HepG2 (cell line): ENCODE data around the gene SULT1C4. TPM values are rescaled to one million over a fixed set of nuclear protein-coding genes. Genes with fewer than 3 reads are reported as not detected.

Source experiments
- ARNT2 ChIP-seq: sonication (generic); formaldehyde crosslinking; IDR thresholded peaks from 2 replicates; pipeline ENCODE4 v1.8.0; 2022; ENCODE audit warnings: mild to moderate bottlenecking, low read depth, missing genetic modification reagents, moderate library complexity
- FOXP1 ChIP-seq, 2 experiments: fragments of 450-650 bp in 1 of 2; IDR thresholded peaks; 2 replicates each; pipeline ENCODE4 v1.6.1; 2017 to 2018; ENCODE audit warnings: antibody characterized with exemption in 1 of 2
- HNF4G ChIP-seq, 2 experiments: sonication (generic) in 1 of 2; formaldehyde crosslinking in 1 of 2; IDR thresholded peaks; 2 replicates each; pipeline versions ENCODE4 v1.4.0 to v1.6.1; 2011 to 2020; ENCODE audit warnings: borderline replicate concordance in 2 of 2, low read depth in 2 of 2, mild to moderate bottlenecking in 2 of 2, low read length in 1 of 2, missing genetic modification reagents in 1 of 2, moderate library complexity in 1 of 2
- HNRNPLL ChIP-seq: fragments of 200-400 bp; formaldehyde crosslinking; IDR thresholded peaks from 2 replicates; pipeline ENCODE4 v1.6.1; 2017; ENCODE audit warnings: mild to moderate bottlenecking, low read depth, low read length; ENCODE audit not compliant: poor library complexity, severe bottlenecking
- JUN ChIP-seq: sonication (generic); formaldehyde crosslinking; IDR thresholded peaks from 2 replicates; pipeline ENCODE4 v1.4.0; 2020; ENCODE audit warnings: mild to moderate bottlenecking, missing genetic modification reagents
- KLF9 ChIP-seq: IDR thresholded peaks from 2 replicates; pipeline ENCODE4 v1.6.1; 2016; ENCODE audit warnings: low read depth
- MYC ChIP-seq: sonication (generic); formaldehyde crosslinking; IDR thresholded peaks from 2 replicates; pipeline ENCODE4 v1.9.0; 2021; ENCODE audit warnings: missing genetic modification reagents, borderline replicate concordance
- NR2F1 ChIP-seq, 2 experiments: fragments of 450-650 bp in 1 of 2; formaldehyde crosslinking in 1 of 2; IDR thresholded peaks; 2 replicates each; pipeline versions ENCODE4 v1.5.0 to v1.6.1; 2016 to 2020; ENCODE audit warnings: mild to moderate bottlenecking in 1 of 2, missing compliant biosample characterization in 1 of 2, missing genetic modification reagents in 1 of 2, moderate library complexity in 1 of 2
- NRL ChIP-seq: sonication (generic); formaldehyde crosslinking; IDR thresholded peaks from 2 replicates; pipeline ENCODE4 v1.5.0; 2020; ENCODE audit warnings: missing genetic modification reagents, mild to moderate bottlenecking, moderate library complexity, borderline replicate concordance
- POGZ ChIP-seq: sonication (generic); formaldehyde crosslinking; IDR thresholded peaks from 2 replicates; pipeline ENCODE4 v1.4.0; 2020; ENCODE audit warnings: mild to moderate bottlenecking, missing genetic modification reagents
- TBX2 ChIP-seq: sonication (generic); formaldehyde crosslinking; IDR thresholded peaks from 2 replicates; pipeline ENCODE4 v1.5.0; 2020; ENCODE audit warnings: missing genetic modification reagents, mild to moderate bottlenecking, borderline replicate concordance
- WIZ ChIP-seq: sonication (generic); formaldehyde crosslinking; IDR thresholded peaks from 2 replicates; pipeline ENCODE4 v1.5.1; 2020; ENCODE audit warnings: mild to moderate bottlenecking, missing genetic modification reagents
- ZBTB7A ChIP-seq: sonication (generic); formaldehyde crosslinking; IDR thresholded peaks from 2 replicates; pipeline ENCODE4 v1.8.0; 2022; ENCODE audit warnings: mild to moderate bottlenecking, missing genetic modification reagents
- ZC3H13 ChIP-seq: sonication (generic); formaldehyde crosslinking; IDR thresholded peaks from 2 replicates; pipeline ENCODE4 v1.8.1; 2023; ENCODE audit warnings: mild to moderate bottlenecking, missing genetic modification reagents, moderate library complexity
- ZFY ChIP-seq: sonication (generic); formaldehyde crosslinking; IDR thresholded peaks from 2 replicates; pipeline ENCODE4 v1.4.0; 2020; ENCODE audit warnings: missing genetic modification reagents
- ZNF230 ChIP-seq: sonication (generic); formaldehyde crosslinking; IDR thresholded peaks from 2 replicates; pipeline ENCODE4 v1.4.0; 2020; ENCODE audit warnings: mild to moderate bottlenecking, missing genetic modification reagents
- ZNF251 ChIP-seq: sonication (generic); formaldehyde crosslinking; IDR thresholded peaks from 2 replicates; pipeline ENCODE4 v1.9.0; 2021; ENCODE audit warnings: mild to moderate bottlenecking, missing genetic modification reagents
- ZNF274 ChIP-seq: sonication (generic); formaldehyde crosslinking; IDR thresholded peaks from 2 replicates; pipeline ENCODE4 v1.5.1; 2020; ENCODE audit warnings: mild to moderate bottlenecking, missing genetic modification reagents
- ZNF3 ChIP-seq: IDR thresholded peaks from 2 replicates; pipeline ENCODE4 v1.7.0; 2017; ENCODE audit warnings: inconsistent platforms
- ZNF326 ChIP-seq: sonication (generic); formaldehyde crosslinking; IDR thresholded peaks from 2 replicates; pipeline ENCODE4 v1.4.0; 2020; ENCODE audit warnings: missing genetic modification reagents, borderline replicate concordance
- ZNF331 ChIP-seq: sonication (generic); formaldehyde crosslinking; IDR thresholded peaks from 2 replicates; pipeline ENCODE4 v1.4.0; 2020; ENCODE audit warnings: missing genetic modification reagents
- ZNF883 ChIP-seq: sonication (generic); formaldehyde crosslinking; IDR thresholded peaks from 2 replicates; pipeline ENCODE4 v1.5.1; 2020; ENCODE audit warnings: mild to moderate bottlenecking, missing genetic modification reagents; ENCODE audit errors: not compliant biosample characterization
- ZSCAN12 ChIP-seq: sonication (generic); formaldehyde crosslinking; IDR thresholded peaks from 2 replicates; pipeline ENCODE4 v1.9.0; 2021; ENCODE audit warnings: mild to moderate bottlenecking, missing genetic modification reagents
- polyA plus RNA-seq, 8 experiments: library from polyadenylated mRNA; depleted of rRNA in 3 of 8; stranded (reverse) in 7 of 8; unstranded in 1 of 8; fragments of >200 nt; fragmentation: Illumina TruSeq in 4 of 8; extraction: Trizol in 4 of 8; gene quantifications; 2 replicates each; pipeline versions ENCODE4 v1.2.1 to v1.2.3, GENCODE V29; 2011 to 2016; ENCODE audit warnings: low read depth in 4 of 8, missing spikeins in 1 of 8, mixed read lengths in 1 of 8; ENCODE audit not compliant: insufficient read depth in 1 of 8
- total RNA-seq, 5 experiments: library from RNA; depleted of rRNA; stranded (reverse); fragments of >200 nt; fragmentation: Illumina TruSeq; extraction: Trizol; gene quantifications; 2 replicates each; pipeline ENCODE4 v1.2.3, GENCODE V29; 2016; ENCODE audit warnings: low read depth in 1 of 5
- TF ChIP-seq, protein P1 (sequence below): sonication (generic); formaldehyde crosslinking; IDR thresholded peaks from 2 replicates; pipeline ENCODE4 v1.4.0; 2020; ENCODE audit warnings: mild to moderate bottlenecking, missing genetic modification reagents, borderline replicate concordance
- TF ChIP-seq, protein P2 (sequence below): IDR thresholded peaks from 2 replicates; pipeline ENCODE4 v1.6.1; 2016
- TF ChIP-seq, protein P3 (sequence below): sonication (generic); formaldehyde crosslinking; IDR thresholded peaks from 2 replicates; pipeline ENCODE4 v1.5.1; 2020; ENCODE audit warnings: missing genetic modification reagents, mild to moderate bottlenecking, borderline replicate concordance

Gene SULT1C4
- total and polyA plus RNA-seq, 2 of the 13 experiments (the other 11 are each of a cell fraction or from before 2014, with no cell fraction given), result 1.3 to 8.6 TPM

DNA sequence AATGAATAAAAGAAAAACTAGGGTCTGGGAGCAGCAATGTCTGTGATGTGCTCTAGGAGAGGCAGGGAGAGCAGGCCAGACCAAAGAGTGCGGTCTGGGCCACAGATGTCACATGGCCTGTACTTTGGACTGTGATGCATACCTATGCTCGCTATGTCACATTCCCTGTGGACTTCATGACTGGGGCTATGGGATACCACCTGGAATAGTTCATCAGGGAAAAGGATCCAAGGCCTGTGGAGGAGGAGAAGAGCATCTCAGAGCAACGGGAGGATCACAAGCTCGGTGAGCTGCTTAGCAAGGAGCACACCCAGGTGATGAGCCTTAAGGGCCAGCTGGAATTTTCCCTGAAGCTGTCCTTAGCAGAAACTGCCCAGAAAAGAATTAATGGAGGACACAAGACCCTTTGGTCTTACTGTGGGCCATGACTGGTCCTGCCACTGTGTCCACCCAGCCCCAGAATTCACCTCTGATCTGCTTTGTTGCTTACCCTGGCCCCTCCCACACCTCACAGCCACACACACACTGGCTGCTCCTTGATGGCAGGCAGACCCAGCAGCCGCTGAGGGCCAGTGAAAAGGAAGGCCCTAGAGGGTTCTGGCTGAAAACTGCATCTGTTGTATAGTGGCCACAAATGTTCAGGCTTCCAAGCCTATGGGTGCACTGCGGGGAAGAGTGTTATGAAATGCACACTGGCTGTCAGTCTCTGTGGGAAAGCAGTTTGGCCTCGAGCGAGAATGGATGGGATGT lies 45.9 kb downstream of the SULT1C4 start (continued):
- TF ChIP-seq WIZ (CRISPR knock-in tag), result peak; percentile 81; the same call in 1 of the 2 replicates
- no peak for TF ChIP-seq ZSCAN12 (CRISPR knock-in tag)
- peak; percentile 92 for TF ChIP-seq ZNF331 (CRISPR knock-in tag)
- TF ChIP-seq FOXP1 (IDR thresholded peaks at IDR 0.05), result no peak
- 0 out of 2 replicates have a peak, but pooled peaks have one; percentile 12 for TF ChIP-seq FOXP1 (CRISPR knock-in tag; IDR thresholded peaks at IDR 0.05)
- TF ChIP-seq NRL (CRISPR knock-in tag), result peak; percentile 36; the same call in 1 of the 2 replicates
- TF ChIP-seq JUN, result peak; percentile 88; the same call in 1 of the 2 replicates
- TF ChIP-seq, protein P1, sequence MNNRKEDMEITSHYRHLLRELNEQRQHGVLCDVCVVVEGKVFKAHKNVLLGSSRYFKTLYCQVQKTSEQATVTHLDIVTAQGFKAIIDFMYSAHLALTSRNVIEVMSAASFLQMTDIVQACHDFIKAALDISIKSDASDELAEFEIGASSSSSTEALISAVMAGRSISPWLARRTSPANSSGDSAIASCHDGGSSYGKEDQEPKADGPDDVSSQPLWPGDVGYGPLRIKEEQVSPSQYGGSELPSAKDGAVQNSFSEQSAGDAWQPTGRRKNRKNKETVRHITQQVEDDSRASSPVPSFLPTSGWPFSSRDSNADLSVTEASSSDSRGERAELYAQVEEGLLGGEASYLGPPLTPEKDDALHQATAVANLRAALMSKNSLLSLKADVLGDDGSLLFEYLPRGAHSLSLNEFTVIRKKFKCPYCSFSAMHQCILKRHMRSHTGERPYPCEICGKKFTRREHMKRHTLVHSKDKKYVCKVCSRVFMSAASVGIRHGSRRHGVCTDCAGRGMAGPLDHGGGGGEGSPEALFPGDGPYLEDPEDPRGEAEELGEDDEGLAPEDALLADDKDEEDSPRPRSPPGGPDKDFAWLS (CRISPR knock-in tag), result no peak
- TF ChIP-seq ZC3H13 (CRISPR knock-in tag), result no peak
- TF ChIP-seq HNF4G (IDR thresholded peaks at IDR 0.05; ENCODE audit: borderline replicate concordance, low read depth, low read length), result peak; percentile 98
- TF ChIP-seq HNF4G (CRISPR knock-in tag; IDR thresholded peaks at IDR 0.05; ENCODE audit: borderline replicate concordance, low read depth), result peak; percentile 92; the same call in 1 of the 2 replicates
- peak; percentile 61; the same call in 1 of the 2 replicates for TF ChIP-seq ZNF230 (CRISPR knock-in tag)
- TF ChIP-seq MYC (CRISPR knock-in tag), result peak; percentile 68; the same call in 1 of the 2 replicates
- peak; percentile 66; the same call in 1 of the 2 replicates for TF ChIP-seq TBX2
- no peak for TF ChIP-seq ARNT2 (CRISPR knock-in tag)
- peak; percentile 20 to 39; a peak in 1 of 4 replicates for TF ChIP-seq NR2F1 (CRISPR knock-in tag; IDR thresholded peaks at IDR 0.05)
- TF ChIP-seq, protein P2, sequence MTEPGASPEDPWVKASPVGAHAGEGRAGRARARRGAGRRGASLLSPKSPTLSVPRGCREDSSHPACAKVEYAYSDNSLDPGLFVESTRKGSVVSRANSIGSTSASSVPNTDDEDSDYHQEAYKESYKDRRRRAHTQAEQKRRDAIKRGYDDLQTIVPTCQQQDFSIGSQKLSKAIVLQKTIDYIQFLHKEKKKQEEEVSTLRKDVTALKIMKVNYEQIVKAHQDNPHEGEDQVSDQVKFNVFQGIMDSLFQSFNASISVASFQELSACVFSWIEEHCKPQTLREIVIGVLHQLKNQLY (CRISPR knock-in tag), result peak; percentile 75; the same call in 1 of the 2 replicates
- TF ChIP-seq ZBTB7A, result no peak
- TF ChIP-seq ZFY, result peak; percentile 77
- TF ChIP-seq KLF9 (CRISPR knock-in tag), result no peak
- peak; percentile 70 for TF ChIP-seq ZNF883 (CRISPR knock-in tag)
- TF ChIP-seq HNRNPLL, result no peak
- TF ChIP-seq ZNF3 (CRISPR knock-in tag), result no peak
- TF ChIP-seq, protein P3, sequence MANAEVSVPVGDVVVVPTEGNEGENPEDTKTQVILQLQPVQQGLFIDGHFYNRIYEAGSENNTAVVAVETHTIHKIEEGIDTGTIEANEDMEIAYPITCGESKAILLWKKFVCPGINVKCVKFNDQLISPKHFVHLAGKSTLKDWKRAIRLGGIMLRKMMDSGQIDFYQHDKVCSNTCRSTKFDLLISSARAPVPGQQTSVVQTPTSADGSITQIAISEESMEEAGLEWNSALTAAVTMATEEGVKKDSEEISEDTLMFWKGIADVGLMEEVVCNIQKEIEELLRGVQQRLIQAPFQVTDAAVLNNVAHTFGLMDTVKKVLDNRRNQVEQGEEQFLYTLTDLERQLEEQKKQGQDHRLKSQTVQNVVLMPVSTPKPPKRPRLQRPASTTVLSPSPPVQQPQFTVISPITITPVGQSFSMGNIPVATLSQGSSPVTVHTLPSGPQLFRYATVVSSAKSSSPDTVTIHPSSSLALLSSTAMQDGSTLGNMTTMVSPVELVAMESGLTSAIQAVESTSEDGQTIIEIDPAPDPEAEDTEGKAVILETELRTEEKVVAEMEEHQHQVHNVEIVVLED (CRISPR knock-in tag), result peak; percentile 47; the same call in 1 of the 2 replicates
- TF ChIP-seq ZNF326, result no peak
- TF ChIP-seq POGZ, result peak; percentile 83
- TF ChIP-seq ZNF274 (CRISPR knock-in tag), result 0 out of 2 replicates have a peak, but pooled peaks have one; percentile 2
- TF ChIP-seq ZNF251, result 0 out of 2 replicates have a peak, but pooled peaks have one; percentile 47
